ENCODE measurements around the gene EEF1AKMT3.

The EEF1AKMT3 gene

GRCh38 chr12:57769594-57769993 lies 2.8 kb upstream of the EEF1AKMT3 start:
- Histone ChIP-seq H2AFZ (ENCODE audit: low read length) (no peak overlapping the region), H3K23ac (ENCODE audit: low read depth, low read length, poor library complexity) (no peak overlapping the region), H3K36me3 (replicated peaks in 1 of 2; ENCODE audit: control insufficient read depth in 2 of 2, insufficient read depth in 2 of 2, low read length in 2 of 2) (peaks cover 10 to 44% of the 10 kb centered on the region in 2 donors), H3K18ac (ENCODE audit: low read length) (no peak overlapping the region), H4K8ac (ENCODE audit: low read depth, low read length) (no peak overlapping the region), H3K4me2 (ENCODE audit: insufficient read depth, low read length, poor library complexity, severe bottlenecking) (no peak overlapping the region), H3K79me1 (ENCODE audit: low read depth, low read length) (no peaks in the 10 kb centered on the region), H2BK5ac (ENCODE audit: low read length) (no peak overlapping the region), H3K27me3 (ENCODE audit: control insufficient read depth in 3 of 3, insufficient read depth in 3 of 3, low read depth in 1 of 3, low read length in 3 of 3) (peaks cover 0 to 33% (median 17%) of the 10 kb centered on the region in 3 experiments), H4K91ac (ENCODE audit: low read depth, low read length, poor library complexity) (no peak overlapping the region), H3K27ac (replicated peaks; ENCODE audit: low read length) (no peak overlapping the region), H2BK15ac (ENCODE audit: low read length) (no peak overlapping the region), H3K4ac (ENCODE audit: low read length) (no peak overlapping the region), H3K4me3 (ENCODE audit: low read length in 2 of 2) (no peak overlapping the region), H3K4me1 (ENCODE audit: control insufficient read depth in 2 of 2, insufficient read depth in 1 of 2, low read depth in 1 of 2, low read length in 2 of 2) (peaks cover 4 to 22% of the 10 kb centered on the region in 2 donors), H3K9ac (ENCODE audit: low read depth, low read length, poor library complexity) (peak overlapping the region; percentile 45), H2BK12ac (ENCODE audit: low read length) (no peak overlapping the region), H2AK5ac (ENCODE audit: low read depth, low read length) (no peak overlapping the region), H2BK120ac (ENCODE audit: low read depth, low read length) (no peak overlapping the region), H3K14ac (ENCODE audit: low read length) (no peak overlapping the region), H3K9me3 (replicated peaks in 1 of 2; ENCODE audit: control insufficient read depth in 2 of 2, insufficient read depth in 1 of 2, low read depth in 1 of 2, low read length in 2 of 2) (no peaks in the 10 kb centered on the region)
- no CpG with 5 or more reads among the region's 11 CpGs for WGBS, 2 donors (ENCODE audit: extremely low coverage in 2 of 2, insufficient read length in 2 of 2, insufficient replicate concordance in 1 of 2)
- no peak for DNase-seq (ENCODE audit: low spot score)

GRCh38 chr12:57770734-57771133 lies 1.7 kb upstream of the EEF1AKMT3 start:
- no peak for DNase-seq (ENCODE audit: low spot score)
- Histone ChIP-seq H4K91ac (ENCODE audit: low read depth, low read length, poor library complexity) (no peak overlapping the region), H3K18ac (ENCODE audit: low read length) (no peak overlapping the region), H3K4me3 (ENCODE audit: low read length in 2 of 2) (peak overlapping the region in 1 of 2 donors; percentile 97), H3K79me1 (ENCODE audit: low read depth, low read length) (no peaks in the 10 kb centered on the region), H3K4me1 (ENCODE audit: control insufficient read depth in 2 of 2, insufficient read depth in 1 of 2, low read depth in 1 of 2, low read length in 2 of 2) (peaks cover 4 to 21% of the 10 kb centered on the region in 2 donors), H4K8ac (ENCODE audit: low read depth, low read length) (no peak overlapping the region), H2BK15ac (ENCODE audit: low read length) (no peak overlapping the region), H3K9me3 (replicated peaks in 1 of 2; ENCODE audit: control insufficient read depth in 2 of 2, insufficient read depth in 1 of 2, low read depth in 1 of 2, low read length in 2 of 2) (no peaks in the 10 kb centered on the region), H3K27me3 (ENCODE audit: control insufficient read depth in 3 of 3, insufficient read depth in 3 of 3, low read depth in 1 of 3, low read length in 3 of 3) (peaks cover 0 to 21% (median 7%) of the 10 kb centered on the region in 3 experiments), H3K36me3 (replicated peaks in 1 of 2; ENCODE audit: control insufficient read depth in 2 of 2, insufficient read depth in 2 of 2, low read length in 2 of 2) (peaks cover 10 to 49% of the 10 kb centered on the region in 2 donors), H3K4ac (ENCODE audit: low read length) (no peak overlapping the region), H3K23ac (ENCODE audit: low read depth, low read length, poor library complexity) (no peak overlapping the region), H2AK5ac (ENCODE audit: low read depth, low read length) (no peak overlapping the region), H3K27ac (replicated peaks; ENCODE audit: low read length) (no peak overlapping the region), H3K9ac (ENCODE audit: low read depth, low read length, poor library complexity) (no peak overlapping the region), H2BK12ac (ENCODE audit: low read length) (no peak overlapping the region), H2BK5ac (ENCODE audit: low read length) (no peak overlapping the region), H3K4me2 (ENCODE audit: insufficient read depth, low read length, poor library complexity, severe bottlenecking) (no peak overlapping the region), H2AFZ (ENCODE audit: low read length) (no peak overlapping the region), H2BK120ac (ENCODE audit: low read depth, low read length) (no peak overlapping the region), H3K14ac (ENCODE audit: low read length) (no peak overlapping the region)
- WGBS, 2 donors (ENCODE audit: extremely low coverage in 2 of 2, insufficient read length in 2 of 2, insufficient replicate concordance in 1 of 2): no CpG with 5 or more reads among the region's 4 CpGs

- no peak overlapping the region for H2BK12ac ChIP-seq (ENCODE audit: low read length)
- H4K91ac ChIP-seq (ENCODE audit: low read depth, low read length, poor library complexity): no peak overlapping the region
- peak overlapping the region; percentile 98 for H2AFZ ChIP-seq (ENCODE audit: low read length)
- H3K27ac ChIP-seq (replicated peaks; ENCODE audit: low read length): no peak overlapping the region
- no peak overlapping the region for H3K18ac ChIP-seq (ENCODE audit: low read length)
- H3K79me1 ChIP-seq (ENCODE audit: low read depth, low read length): no peaks in the 10 kb centered on the region
- peak overlapping the region; percentile 97 for H3K4me2 ChIP-seq (ENCODE audit: insufficient read depth, low read length, poor library complexity, severe bottlenecking)
- H2AK5ac ChIP-seq (ENCODE audit: low read depth, low read length): no peak overlapping the region
- no peak overlapping the region for H3K4ac ChIP-seq (ENCODE audit: low read length)
- no peak overlapping the region for H2BK15ac ChIP-seq (ENCODE audit: low read length)
- peak overlapping the region; percentile 87 to 97 for H3K4me3 ChIP-seq (ENCODE audit: low read length in 2 of 2)
- peaks cover 0 to 15% (median 4%) of the 10 kb centered on the region in 3 experiments for H3K27me3 ChIP-seq (ENCODE audit: control insufficient read depth in 3 of 3, insufficient read depth in 3 of 3, low read depth in 1 of 3, low read length in 3 of 3)
- no peak overlapping the region for H2BK120ac ChIP-seq (ENCODE audit: low read depth, low read length)
- WGBS, 2 donors (ENCODE audit: extremely low coverage in 2 of 2, insufficient read length in 2 of 2, insufficient replicate concordance in 1 of 2): no CpG with 5 or more reads among the region's 16 CpGs
- H2BK5ac ChIP-seq (ENCODE audit: low read length): no peak overlapping the region
- peaks cover 10 to 55% of the 10 kb centered on the region in 2 donors for H3K36me3 ChIP-seq (replicated peaks in 1 of 2; ENCODE audit: control insufficient read depth in 2 of 2, insufficient read depth in 2 of 2, low read length in 2 of 2)
- no peak overlapping the region for H4K8ac ChIP-seq (ENCODE audit: low read depth, low read length)
- H3K14ac ChIP-seq (ENCODE audit: low read length): no peak overlapping the region
- H3K9me3 ChIP-seq (replicated peaks in 1 of 2; ENCODE audit: control insufficient read depth in 2 of 2, insufficient read depth in 1 of 2, low read depth in 1 of 2, low read length in 2 of 2): no peaks in the 10 kb centered on the region
- peak; percentile 88 for DNase-seq (ENCODE audit: low spot score)
- H3K23ac ChIP-seq (ENCODE audit: low read depth, low read length, poor library complexity): peak overlapping the region; percentile 89
- H3K9ac ChIP-seq (ENCODE audit: low read depth, low read length, poor library complexity): no peak overlapping the region
- H3K4me1 ChIP-seq (ENCODE audit: control insufficient read depth in 2 of 2, insufficient read depth in 1 of 2, low read depth in 1 of 2, low read length in 2 of 2): peaks cover 4 to 19% of the 10 kb centered on the region in 2 donors
Observed at GRCh38 chr12:57771236-57771872, 1.1 kb upstream of the EEF1AKMT3 start.

- no peaks in the 10 kb centered on the region for H3K79me1 ChIP-seq (ENCODE audit: low read depth, low read length)
- peak within 1 kb of the TSS; percentile 56 for H4K91ac ChIP-seq (ENCODE audit: low read depth, low read length, poor library complexity)
- peaks cover 4 to 14% of the 10 kb centered on the region in 2 donors for H3K4me1 ChIP-seq (ENCODE audit: control insufficient read depth in 2 of 2, insufficient read depth in 1 of 2, low read depth in 1 of 2, low read length in 2 of 2)
- H3K27ac ChIP-seq (replicated peaks; ENCODE audit: low read length): peak within 1 kb of the TSS; percentile 78
- H2BK5ac ChIP-seq (ENCODE audit: low read length): no peak within 1 kb of the TSS
- peak within 1 kb of the TSS; percentile 47 for H3K14ac ChIP-seq (ENCODE audit: low read length)
- H3K18ac ChIP-seq (ENCODE audit: low read length): peak within 1 kb of the TSS; percentile 96
- peak within 1 kb of the TSS; percentile 97 for H3K4me2 ChIP-seq (ENCODE audit: insufficient read depth, low read length, poor library complexity, severe bottlenecking)
- peaks cover 10 to 55% of the 10 kb centered on the region in 2 donors for H3K36me3 ChIP-seq (replicated peaks in 1 of 2; ENCODE audit: control insufficient read depth in 2 of 2, insufficient read depth in 2 of 2, low read length in 2 of 2)
- peak within 1 kb of the TSS; percentile 88 for H4K8ac ChIP-seq (ENCODE audit: low read depth, low read length)
- peak within 1 kb of the TSS; percentile 89 to 97 for H3K4me3 ChIP-seq (ENCODE audit: low read length in 2 of 2)
- peak within 1 kb of the TSS; percentile 98 for H2AFZ ChIP-seq (ENCODE audit: low read length)
- H3K27me3 ChIP-seq (ENCODE audit: control insufficient read depth in 3 of 3, insufficient read depth in 3 of 3, low read depth in 1 of 3, low read length in 3 of 3): peaks cover 0 to 9% (median 0%) of the 10 kb centered on the region in 3 experiments
- H3K9ac ChIP-seq (ENCODE audit: low read depth, low read length, poor library complexity): peak within 1 kb of the TSS; percentile 89
- no peak within 1 kb of the TSS for H2BK12ac ChIP-seq (ENCODE audit: low read length)
- no CpG with 5 or more reads among the region's 28 CpGs for WGBS, 2 donors (ENCODE audit: extremely low coverage in 2 of 2, insufficient read length in 2 of 2, insufficient replicate concordance in 1 of 2)
- no peak within 1 kb of the TSS for H2AK5ac ChIP-seq (ENCODE audit: low read depth, low read length)
- no peak within 1 kb of the TSS for H3K4ac ChIP-seq (ENCODE audit: low read length)
- peak within 1 kb of the TSS; percentile 89 for H3K23ac ChIP-seq (ENCODE audit: low read depth, low read length, poor library complexity)
- peak; percentile 96 for DNase-seq (ENCODE audit: low spot score)
- H2BK15ac ChIP-seq (ENCODE audit: low read length): peak within 1 kb of the TSS; percentile 82
- no peaks in the 10 kb centered on the region for H3K9me3 ChIP-seq (replicated peaks in 1 of 2; ENCODE audit: control insufficient read depth in 2 of 2, insufficient read depth in 1 of 2, low read depth in 1 of 2, low read length in 2 of 2)
- H2BK120ac ChIP-seq (ENCODE audit: low read depth, low read length): peak within 1 kb of the TSS; percentile 55
Observed at GRCh38 chr12:57771873-57772428, 463 bp upstream of the EEF1AKMT3 start, which contains the start of gene METTL1. Gene METTL1, minus strand, starts transcription at chr12:57772105. Its CDS starts 22 bp downstream, at chr12:57772083.
